GM23338 (cell line): Measurements from ENCODE around the gene CPEB3.

Experiments used
- CREB1 ChIP-seq: fragments of 250-450 bp; sonication (Bioruptor Pico); IDR thresholded peaks from 2 replicates; pipeline ENCODE4 v1.5.0; 2020; ENCODE audit warnings: low read depth, mild to moderate bottlenecking, moderate library complexity
- EZH2 ChIP-seq: fragments of 200-600 bp; sonication (generic); IDR thresholded peaks from one replicate; pipeline ENCODE4 v1.8.0; 2017; ENCODE audit warnings: antibody characterized with exemption, mild to moderate bottlenecking, low read depth; ENCODE audit not compliant: unreplicated experiment
- EZH2phosphoT487 ChIP-seq: fragments of 200-600 bp; sonication (generic); IDR thresholded peaks from one replicate; pipeline ENCODE4 v1.8.1; 2018; ENCODE audit warnings: antibody characterized with exemption; ENCODE audit not compliant: unreplicated experiment
- JUNB ChIP-seq: IDR thresholded peaks from one replicate; pipeline ENCODE4 v1.6.1; 2016; ENCODE audit warnings: antibody characterized with exemption; ENCODE audit not compliant: unreplicated experiment
- POLR2AphosphoS5 ChIP-seq: IDR thresholded peaks from 2 replicates; pipeline ENCODE4 v1.6.1; 2016; ENCODE audit warnings: antibody characterized with exemption, low read depth
- STAT1 ChIP-seq: IDR thresholded peaks from one replicate; pipeline ENCODE4 v1.6.1; 2016; ENCODE audit warnings: antibody characterized with exemption; ENCODE audit not compliant: unreplicated experiment
- ZNF114 ChIP-seq: fragments of 250-450 bp; sonication (Bioruptor Pico); IDR thresholded peaks from 2 replicates; pipeline ENCODE4 v1.5.0; 2020; ENCODE audit warnings: mild to moderate bottlenecking, moderate library complexity
- TF ChIP-seq, protein P1 (sequence below), 2 experiments: fragments of 200-600 bp in 1 of 2; sonication (generic) in 1 of 2; conservative IDR thresholded peaks; 2 replicates each; pipeline versions ENCODE4 v1.5.1 to v1.6.1; 2016 to 2017; ENCODE audit warnings: antibody characterized with exemption in 2 of 2, low read depth in 2 of 2, mild to moderate bottlenecking in 2 of 2, moderate library complexity in 1 of 2
- TF ChIP-seq, protein P2 (sequence below): IDR thresholded peaks from 2 replicates; pipeline ENCODE4 v1.6.1; 2016; ENCODE audit warnings: antibody characterized with exemption

DNA sequence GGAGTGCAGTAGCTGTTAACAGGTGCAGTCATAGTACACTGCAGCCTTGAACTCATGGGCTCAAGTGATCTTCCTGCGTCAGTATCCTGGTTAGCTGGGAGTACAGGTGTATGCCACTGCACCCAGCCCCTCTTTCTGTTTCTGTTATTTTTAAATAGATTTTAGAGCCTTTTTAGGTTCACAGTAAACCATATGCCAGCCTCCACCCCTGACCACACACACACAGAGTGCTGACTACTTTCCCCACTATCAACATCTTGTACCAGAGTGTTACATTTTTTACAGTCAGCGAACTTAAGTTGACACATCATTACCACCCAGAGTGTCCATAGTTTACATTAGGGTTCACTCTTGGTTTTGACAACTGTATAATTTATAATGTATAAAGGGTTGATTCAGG, 32.2 kb upstream of the CPEB3 start:
- TF ChIP-seq ZNF114 (CRISPR knock-in tag) (no peak), POLR2AphosphoS5 (no peak), EZH2phosphoT487 (no peak), CREB1 (CRISPR knock-in tag) (no peak), EZH2 (no peak), STAT1 (no peak), JUNB (no peak)
- TF ChIP-seq, protein P1, sequence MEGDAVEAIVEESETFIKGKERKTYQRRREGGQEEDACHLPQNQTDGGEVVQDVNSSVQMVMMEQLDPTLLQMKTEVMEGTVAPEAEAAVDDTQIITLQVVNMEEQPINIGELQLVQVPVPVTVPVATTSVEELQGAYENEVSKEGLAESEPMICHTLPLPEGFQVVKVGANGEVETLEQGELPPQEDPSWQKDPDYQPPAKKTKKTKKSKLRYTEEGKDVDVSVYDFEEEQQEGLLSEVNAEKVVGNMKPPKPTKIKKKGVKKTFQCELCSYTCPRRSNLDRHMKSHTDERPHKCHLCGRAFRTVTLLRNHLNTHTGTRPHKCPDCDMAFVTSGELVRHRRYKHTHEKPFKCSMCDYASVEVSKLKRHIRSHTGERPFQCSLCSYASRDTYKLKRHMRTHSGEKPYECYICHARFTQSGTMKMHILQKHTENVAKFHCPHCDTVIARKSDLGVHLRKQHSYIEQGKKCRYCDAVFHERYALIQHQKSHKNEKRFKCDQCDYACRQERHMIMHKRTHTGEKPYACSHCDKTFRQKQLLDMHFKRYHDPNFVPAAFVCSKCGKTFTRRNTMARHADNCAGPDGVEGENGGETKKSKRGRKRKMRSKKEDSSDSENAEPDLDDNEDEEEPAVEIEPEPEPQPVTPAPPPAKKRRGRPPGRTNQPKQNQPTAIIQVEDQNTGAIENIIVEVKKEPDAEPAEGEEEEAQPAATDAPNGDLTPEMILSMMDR (conservative IDR thresholded peaks at IDR 0.05; ENCODE audit: low read depth in 2 of 2): no peak
- TF ChIP-seq, protein P2, sequence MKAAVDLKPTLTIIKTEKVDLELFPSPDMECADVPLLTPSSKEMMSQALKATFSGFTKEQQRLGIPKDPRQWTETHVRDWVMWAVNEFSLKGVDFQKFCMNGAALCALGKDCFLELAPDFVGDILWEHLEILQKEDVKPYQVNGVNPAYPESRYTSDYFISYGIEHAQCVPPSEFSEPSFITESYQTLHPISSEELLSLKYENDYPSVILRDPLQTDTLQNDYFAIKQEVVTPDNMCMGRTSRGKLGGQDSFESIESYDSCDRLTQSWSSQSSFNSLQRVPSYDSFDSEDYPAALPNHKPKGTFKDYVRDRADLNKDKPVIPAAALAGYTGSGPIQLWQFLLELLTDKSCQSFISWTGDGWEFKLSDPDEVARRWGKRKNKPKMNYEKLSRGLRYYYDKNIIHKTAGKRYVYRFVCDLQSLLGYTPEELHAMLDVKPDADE: no peak
